H1 (cell line): ENCODE data around the gene RAB33A. TPM values are rescaled to one million over a fixed set of nuclear protein-coding genes. Genes with fewer than 3 reads are reported as not detected.

Experiments
- BACH1 ChIP-seq: IDR thresholded peaks from 2 replicates; pipeline ENCODE4 v1.6.1; 2012; ENCODE audit warnings: low read length, improper control_type of control experiment
- CHD2 ChIP-seq: IDR thresholded peaks from 2 replicates; pipeline ENCODE4 v1.6.1; 2012; ENCODE audit warnings: low read length, improper control_type of control experiment
- POU5F1 ChIP-seq: IDR thresholded peaks from 2 replicates; pipeline ENCODE4 v1.6.1; 2011; ENCODE audit warnings: low read depth, mild to moderate bottlenecking, low read length, moderate library complexity
- RAD21 ChIP-seq, 2 experiments: IDR thresholded peaks in 1 of 2; conservative IDR thresholded peaks in 1 of 2; 2 replicates each; pipeline ENCODE4 v1.6.1; 2011; ENCODE audit warnings: low read depth in 2 of 2, low read length in 2 of 2, improper control_type of control experiment in 1 of 2, inconsistent platforms in 1 of 2, mild to moderate bottlenecking in 1 of 2, moderate library complexity in 1 of 2
- SP4 ChIP-seq: IDR thresholded peaks from 2 replicates; pipeline ENCODE4 v1.6.1; 2012; ENCODE audit warnings: low read length, inconsistent platforms
- polyA plus RNA-seq, 7 experiments: library from polyadenylated mRNA; depleted of rRNA in 3 of 7; stranded (reverse) in 5 of 7; unstranded in 2 of 7; fragments of >200 nt in 5 of 7; fragments of 200-250 nt in 2 of 7; gene quantifications; 1 replicate in 5 of 7; 2 replicates in 1 of 7; 4 replicates in 1 of 7; pipeline versions ENCODE4 v1.2.1 to v1.2.3, GENCODE V29; 2011 to 2013; ENCODE audit warnings: missing spikeins in 2 of 7, mixed read lengths in 2 of 7
- total RNA-seq: library from RNA; stranded (reverse); fragmentation: NEBNext Ultra II Directional; extraction: Animal tissue kit (Norgen Biotek cat#: 25700); gene quantifications from 2 replicates; pipeline ENCODE4 v1.2.1, GENCODE V29; 2021
- TF ChIP-seq, protein P1 (sequence below): IDR thresholded peaks from 2 replicates; pipeline ENCODE4 v1.6.1; 2011; ENCODE audit warnings: low read depth, mild to moderate bottlenecking, low read length; ENCODE audit not compliant: insufficient read depth
- TF ChIP-seq, protein P2 (sequence below): IDR thresholded peaks from 2 replicates; pipeline ENCODE4 v1.6.1; 2012; ENCODE audit warnings: inconsistent platforms

Gene RAB33A
- total and polyA plus RNA-seq, 2 of the 8 experiments (the other 6 are each of a cell fraction or from before 2014, with no cell fraction given): 2.8 to 4.6 TPM

DNA sequence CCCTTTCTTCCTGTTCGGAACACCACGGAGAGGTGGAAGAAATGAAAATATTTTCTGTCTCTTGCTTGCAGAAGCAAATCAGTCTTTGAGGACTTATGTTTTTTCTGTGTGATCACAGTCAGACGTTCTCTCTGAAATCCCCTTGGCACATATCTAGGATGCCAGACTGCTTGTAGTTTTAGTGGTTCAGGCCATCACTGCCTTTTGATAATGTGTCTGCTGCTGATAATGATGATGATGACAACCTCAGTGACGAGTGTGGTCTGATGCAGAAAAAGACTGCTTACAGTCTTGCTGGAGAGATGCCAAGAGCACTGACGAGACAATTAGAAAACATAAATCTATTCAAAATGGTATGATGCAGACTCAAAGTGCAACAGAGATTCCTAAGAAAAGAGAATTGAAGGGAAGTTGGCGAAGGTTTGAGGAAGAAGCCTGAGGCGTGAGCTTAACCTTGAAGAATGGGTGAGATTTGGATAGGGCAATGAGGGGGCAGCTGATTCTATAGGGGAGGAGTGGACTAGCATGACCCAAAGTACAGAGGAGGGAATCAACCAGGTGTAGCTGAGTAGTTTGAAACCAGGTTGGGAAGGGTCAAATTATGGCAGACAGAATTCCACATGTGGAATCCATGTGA, 7.9 kb downstream of the RAB33A start (continued):
- TF ChIP-seq CHD2 (no peak), RAD21 (IDR thresholded peaks at IDR 0.05 in 1 of 2, conservative IDR thresholded peaks at IDR 0.05 in 1 of 2; ENCODE audit: low read depth in 2 of 2, low read length in 2 of 2) (no peak), BACH1 (no peak), SP4 (no peak), POU5F1 (no peak)
- TF ChIP-seq, protein P1, sequence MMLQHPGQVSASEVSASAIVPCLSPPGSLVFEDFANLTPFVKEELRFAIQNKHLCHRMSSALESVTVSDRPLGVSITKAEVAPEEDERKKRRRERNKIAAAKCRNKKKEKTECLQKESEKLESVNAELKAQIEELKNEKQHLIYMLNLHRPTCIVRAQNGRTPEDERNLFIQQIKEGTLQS: no peak
- TF ChIP-seq, protein P2, sequence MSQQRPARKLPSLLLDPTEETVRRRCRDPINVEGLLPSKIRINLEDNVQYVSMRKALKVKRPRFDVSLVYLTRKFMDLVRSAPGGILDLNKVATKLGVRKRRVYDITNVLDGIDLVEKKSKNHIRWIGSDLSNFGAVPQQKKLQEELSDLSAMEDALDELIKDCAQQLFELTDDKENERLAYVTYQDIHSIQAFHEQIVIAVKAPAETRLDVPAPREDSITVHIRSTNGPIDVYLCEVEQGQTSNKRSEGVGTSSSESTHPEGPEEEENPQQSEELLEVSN: no peak
